Measurements from ENCODE around the gene GATAD2A. TPM values are rescaled to one million over a fixed set of nuclear protein-coding genes. Genes with fewer than 3 reads are reported as not detected.
A peak's percentile ranks its signal among the peaks of the same experiment; 100 is the strongest.
"Not testable (repeated sequence)": the region's sequence is repeated elsewhere in the genome, so short reads cannot be mapped to it uniquely, and the experiment has no call there.

GATAD2A gene
- total RNA-seq, 1 donor from 2014 or later, result 33.1 TPM

GRCh38 chr19:19388568-19389555, 16.6 kb upstream of the GATAD2A start:
- DNase-seq (ENCODE audit: low read depth in 2 of 2), result no peak

GRCh38 chr19:19389683-19390082, 15.8 kb upstream of the GATAD2A start:
- DNase-seq (ENCODE audit: low read depth in 2 of 2), result not testable (repeated sequence)

DNA sequence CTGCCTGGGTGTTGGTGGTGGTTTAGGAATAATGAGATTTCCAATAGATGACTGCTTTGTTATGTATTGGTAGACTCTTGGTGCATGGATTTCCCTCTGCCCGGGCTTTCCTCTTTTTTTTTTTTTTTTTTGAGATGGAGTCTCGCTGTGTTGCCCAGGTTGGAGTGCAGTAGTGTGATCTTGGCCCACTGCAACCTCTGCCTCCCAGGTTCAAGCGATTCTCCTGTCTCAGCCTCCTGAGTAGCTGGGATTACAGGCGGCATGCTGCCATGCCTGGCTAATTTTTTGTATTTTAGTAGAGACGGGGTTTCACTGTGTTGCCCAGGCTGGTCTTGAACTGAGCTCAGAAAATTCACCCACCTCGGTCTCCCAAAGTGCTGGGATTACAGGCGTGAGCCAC, 11.1 kb upstream of the GATAD2A start:
- DNase-seq (ENCODE audit: low read depth in 2 of 2), result not testable (repeated sequence)

DNA sequence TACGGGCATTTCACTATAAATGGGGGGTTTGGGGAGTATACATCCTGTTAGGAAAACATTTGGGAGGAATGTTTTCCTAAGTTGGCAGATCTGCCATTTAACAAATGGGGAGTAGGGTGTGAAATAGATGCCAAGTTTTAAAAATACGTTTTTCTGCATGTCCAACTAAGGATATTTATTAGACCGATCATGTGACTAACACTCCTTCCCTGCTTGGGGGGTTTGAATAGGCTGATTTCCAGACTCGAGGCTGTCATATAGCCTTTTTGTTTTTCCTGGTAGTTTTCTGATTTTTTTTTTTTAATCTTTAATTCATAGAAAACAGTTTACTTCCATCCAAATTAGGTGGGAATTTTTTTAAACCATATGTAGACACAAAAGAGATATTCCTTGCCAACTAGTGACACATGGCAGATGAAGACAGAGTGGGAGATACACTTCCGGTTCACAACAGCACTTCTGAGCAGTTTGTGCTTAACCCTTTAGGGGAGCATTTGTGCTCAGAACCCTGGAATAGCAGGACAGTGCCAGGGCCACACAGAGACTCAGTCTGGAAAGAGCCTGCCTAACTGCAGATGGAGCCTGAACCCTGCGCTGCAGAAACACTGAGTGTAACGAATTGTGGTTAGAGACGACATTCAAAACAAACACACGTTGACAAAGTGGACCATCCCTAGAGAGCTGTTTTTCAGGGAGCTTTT, 5.6 kb upstream of the GATAD2A start:
- DNase-seq (ENCODE audit: low read depth in 2 of 2), result peak in 1 of 2 donors; percentile 61

DNA sequence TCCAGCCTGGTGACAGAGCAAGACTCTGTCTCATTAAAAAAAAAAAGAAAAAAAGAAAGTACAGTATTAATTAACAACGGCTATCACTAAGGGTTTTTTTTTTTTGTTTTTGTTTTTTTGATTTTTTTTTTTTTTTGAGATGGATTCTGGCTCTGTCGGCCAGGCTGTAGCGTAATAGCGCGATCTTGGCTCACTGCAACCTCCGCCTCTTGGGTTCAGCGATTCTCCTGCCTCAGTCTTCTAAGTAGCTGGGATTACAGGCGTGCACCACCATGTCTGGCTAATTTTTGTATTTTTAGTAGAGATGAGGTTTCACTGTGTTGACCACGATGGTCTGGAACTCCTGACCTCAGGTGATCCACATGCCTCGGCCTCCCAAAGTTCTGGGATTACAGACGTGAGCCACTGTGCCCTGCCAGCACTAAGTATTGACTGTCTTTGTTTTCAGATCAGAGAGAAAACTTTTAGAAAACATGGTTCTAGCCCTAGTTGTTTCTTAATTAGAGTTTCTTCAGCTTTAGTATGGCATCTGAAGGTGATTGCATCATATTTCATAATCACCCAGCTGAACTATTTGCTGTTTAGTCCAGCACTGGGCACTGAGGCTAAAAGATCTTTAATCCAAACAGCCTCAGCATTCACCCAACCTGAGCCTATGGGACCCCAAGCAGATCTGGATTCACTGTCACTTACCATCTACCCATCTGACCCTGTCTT, 2.7 kb upstream of the GATAD2A start:
- no peak for DNase-seq (ENCODE audit: low read depth in 2 of 2)

- DNase-seq (ENCODE audit: low read depth in 2 of 2), result peak in 1 of 2 donors; percentile 23
These were observed 2.0 kb upstream of the GATAD2A start for GRCh38 chr19:19403373-19403901.

- DNase-seq (ENCODE audit: low read depth in 2 of 2), result peak in 1 of 2 donors; percentile 41
These were observed 749 bp downstream of the GATAD2A start for GRCh38 chr19:19405971-19406877.

- peak in 1 of 2 donors; percentile 79 for DNase-seq (ENCODE audit: low read depth in 2 of 2)
These were observed 1.6 kb downstream of the GATAD2A start for GRCh38 chr19:19406878-19407632.

- DNase-seq (ENCODE audit: low read depth in 2 of 2), result no peak
These were observed 2.1 kb downstream of the GATAD2A start for GRCh38 chr19:19407633-19407930.

DNA sequence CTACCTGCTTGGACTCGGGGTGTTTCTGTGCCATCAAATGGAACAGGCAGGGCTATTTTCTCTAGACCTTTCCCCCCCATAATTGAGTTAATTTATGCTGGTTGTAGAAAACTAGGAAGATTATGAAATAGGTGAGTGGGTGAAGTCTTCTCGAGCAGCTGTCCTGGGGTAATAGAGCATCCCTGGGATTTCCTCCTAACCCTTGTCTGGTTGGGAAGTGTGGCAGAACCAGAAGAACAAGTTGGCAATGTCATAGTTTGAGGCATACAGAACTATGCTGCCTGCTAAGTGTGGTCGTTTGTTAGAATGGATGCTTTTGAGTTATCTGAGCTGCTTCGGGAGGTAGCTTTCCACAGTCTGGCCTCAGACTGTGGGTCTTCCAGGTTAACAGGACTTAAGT, 3.7 kb downstream of the GATAD2A start:
- no peak for DNase-seq (ENCODE audit: low read depth in 2 of 2)

DNA sequence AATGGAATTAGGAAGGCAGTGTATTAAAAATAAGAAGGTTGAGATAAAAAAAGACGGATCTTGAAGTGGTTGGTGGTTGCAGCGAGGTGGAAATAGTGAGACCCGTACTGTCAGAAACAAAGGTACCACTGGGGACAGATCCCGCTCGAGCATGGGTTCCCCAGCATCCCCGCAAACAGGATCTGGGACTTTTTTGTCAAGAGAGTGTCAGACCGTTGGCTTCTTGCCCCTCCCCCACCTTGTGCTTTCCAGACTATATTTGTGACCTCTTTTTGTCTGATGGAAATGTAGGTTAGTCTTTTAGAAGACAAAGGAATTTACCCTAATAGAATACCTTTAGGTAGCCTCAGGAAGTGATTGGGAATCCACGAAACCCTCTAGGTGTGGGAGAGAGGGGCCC, 4.2 kb downstream of the GATAD2A start:
- DNase-seq (ENCODE audit: low read depth in 2 of 2), result no peak

GRCh38 chr19:19410553-19411550, 5.4 kb downstream of the GATAD2A start:
- DNase-seq (ENCODE audit: low read depth in 2 of 2), result no peak

GRCh38 chr19:19416280-19416679, 10.8 kb downstream of the GATAD2A start:
- no peak for DNase-seq (ENCODE audit: low read depth in 2 of 2)

GRCh38 chr19:19417046-19417445, 11.6 kb downstream of the GATAD2A start:
- DNase-seq (ENCODE audit: low read depth in 2 of 2), result no peak

GRCh38 chr19:19417628-19418245, 12.3 kb downstream of the GATAD2A start:
- DNase-seq (ENCODE audit: low read depth in 2 of 2), result no peak

DNA sequence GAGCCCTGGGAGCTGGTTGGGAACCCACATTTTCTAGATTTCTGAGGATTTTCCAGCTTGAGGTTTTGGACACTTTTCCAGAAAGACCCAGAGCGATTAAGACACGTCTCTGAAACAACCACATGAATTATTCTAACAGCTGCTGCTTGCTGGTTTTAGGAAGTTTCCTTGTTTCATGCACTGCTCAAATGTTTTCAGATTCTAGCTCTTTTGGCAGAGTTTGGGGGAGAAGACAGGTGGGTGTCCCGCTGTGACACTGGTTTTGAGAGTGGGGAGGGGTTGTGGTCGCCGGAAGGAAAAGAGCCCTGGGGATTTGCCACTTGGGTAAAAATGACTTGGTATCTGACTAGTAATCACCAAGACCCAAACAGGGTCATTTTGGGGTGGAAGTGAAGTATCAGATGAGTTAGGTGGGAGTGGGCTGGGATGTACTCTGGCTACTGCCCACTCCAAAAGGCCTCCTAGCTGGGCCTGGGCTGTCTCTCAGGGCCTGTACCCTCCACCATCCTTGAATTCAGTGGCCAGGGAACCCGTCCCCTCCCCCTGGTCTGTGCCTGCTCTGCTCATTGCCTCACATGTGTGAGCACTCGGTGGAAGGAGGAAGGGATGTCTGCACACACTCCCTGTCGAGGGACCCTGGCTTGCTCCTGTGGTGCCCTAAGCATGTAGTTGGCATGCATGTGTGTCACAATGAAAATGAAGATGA, 13.2 kb downstream of the GATAD2A start:
- no peak for DNase-seq (ENCODE audit: low read depth in 2 of 2)

- DNase-seq (ENCODE audit: low read depth in 2 of 2), result no peak
These were observed 15.3 kb downstream of the GATAD2A start for GRCh38 chr19:19420570-19421298.
